GM12878 (cell line): ENCODE results near the gene SAMD4A. TPM values are rescaled to one million over a fixed set of nuclear protein-coding genes. Genes with fewer than 3 reads are reported as not detected.

Experiments used
- ATAC-seq: fragments of 200-7000 bp; cut with Tn5 transposase; 3 replicates; pipeline ENCODE4 v1.9.1; 2020; ENCODE audit warnings: mild to moderate bottlenecking, moderate library complexity
- BruUV-seq: library from RNA; stranded (reverse); fragments of 400-500 nt; replicated peaks from 2 replicates; lab custom pipeline; 2021; lab: Mats Ljungman, UMichigan
- CTCF ChIA-PET: fragments of 300-600 bp; sonication (Branson Sonifier 250); formaldehyde crosslinking; extraction: SDS; loops from one replicate; lab custom pipeline; 2021; ENCODE audit warnings: inconsistent platforms; lab: Yijun Ruan, JAX
- POLR2A ChIA-PET: fragments of 350-600 bp; formaldehyde crosslinking; extraction: SDS; loops from one replicate; lab custom pipeline; 2021; ENCODE audit warnings: inconsistent platforms; lab: Charles Lee
- RAD21 ChIA-PET: fragments of 300-600 bp; sonication (Branson Sonifier 250); formaldehyde crosslinking; loops from one replicate; lab custom pipeline; 2023; ENCODE audit warnings: antibody characterized with exemption; ENCODE audit not compliant: unreplicated experiment; lab: Charles Lee
- SMC1A ChIA-PET: fragments of 300-600 bp; sonication (Branson Sonifier 250); formaldehyde crosslinking; loops from one replicate; lab custom pipeline; 2023; ENCODE audit not compliant: unreplicated experiment, uncharacterized antibody; lab: Charles Lee
- DNase-seq: peaks from one replicate; pipeline ENCODE4 v3.0.0-alpha.2; 2011; ENCODE audit warnings: low read depth, low spot score
- FAIRE-seq: peaks from 3 replicates; lab custom pipeline; 2011; peaks lifted over from hg19 to GRCh38; lab: Jason Lieb, UNC
- H2AFZ ChIP-seq: 2 replicates; pipeline ENCODE4 v1.6.0; 2011; ENCODE audit warnings: low read depth, low read length, control low read depth; ENCODE audit not compliant: control insufficient read depth
- H3K27ac ChIP-seq: 2 replicates; pipeline ENCODE4 v1.5.1; 2011; ENCODE audit warnings: control low read depth; ENCODE audit not compliant: control insufficient read depth, insufficient read depth
- H3K27me3 ChIP-seq, 2 experiments: replicated peaks in 1 of 2; 2 replicates each; pipeline versions ENCODE4 v1.6.0 to v1.6.1; 2011; ENCODE audit warnings: low read length in 1 of 2; ENCODE audit not compliant: control insufficient read depth in 2 of 2, insufficient read depth in 2 of 2
- H3K36me3 ChIP-seq, 2 experiments: 2 replicates each; pipeline ENCODE4 v1.5.1; 2011; ENCODE audit warnings: low read length in 1 of 2; ENCODE audit not compliant: control insufficient read depth in 2 of 2, insufficient read depth in 2 of 2
- H3K4me1 ChIP-seq: 2 replicates; pipeline ENCODE4 v1.6.1; 2011; ENCODE audit warnings: mild to moderate bottlenecking, low read length, moderate library complexity, mixed read lengths; ENCODE audit not compliant: control insufficient read depth, insufficient read depth
- H3K4me2 ChIP-seq: 2 replicates; pipeline ENCODE4 v1.6.0; 2011; ENCODE audit warnings: control low read depth; ENCODE audit not compliant: control insufficient read depth, insufficient read depth
- H3K4me3 ChIP-seq: fragments of 200-600 bp; sonication (generic); 2 replicates; pipeline ENCODE4 v1.5.1; 2016
- H3K79me2 ChIP-seq: 2 replicates; pipeline ENCODE4 v1.6.0; 2011; ENCODE audit warnings: low read length; ENCODE audit not compliant: control insufficient read depth, insufficient read depth
- H3K9ac ChIP-seq: 2 replicates; pipeline ENCODE4 v1.8.0; 2011; ENCODE audit warnings: low read length, control low read depth, mixed read lengths; ENCODE audit not compliant: control insufficient read depth, insufficient read depth
- H3K9me3 ChIP-seq: replicated peaks from 3 replicates; pipeline ENCODE4 v1.5.1; 2011; ENCODE audit warnings: mild to moderate bottlenecking, low read length; ENCODE audit not compliant: control insufficient read depth, insufficient read depth
- H4K20me1 ChIP-seq: 2 replicates; pipeline ENCODE4 v1.6.0; 2011; ENCODE audit not compliant: control insufficient read depth, insufficient read depth
- CBFB ChIP-seq: IDR thresholded peaks from 2 replicates; pipeline ENCODE4 v1.6.1; 2016; ENCODE audit warnings: antibody characterized with exemption, low read depth
- FOS ChIP-seq: IDR thresholded peaks from 3 replicates; pipeline ENCODE4 v1.6.1; 2011; ENCODE audit warnings: borderline replicate concordance; ENCODE audit not compliant: insufficient read length; ENCODE audit errors: extremely low read depth
- LARP7 ChIP-seq: fragments of 450-650 bp; IDR thresholded peaks from 2 replicates; pipeline ENCODE4 v1.6.1; 2017; ENCODE audit warnings: mild to moderate bottlenecking
- NBN ChIP-seq: fragments of 450-650 bp; IDR thresholded peaks from 2 replicates; pipeline ENCODE4 v1.6.1; 2016
- NFYA ChIP-seq: IDR thresholded peaks from 2 replicates; pipeline ENCODE4 v1.6.1; 2011; ENCODE audit warnings: low read depth, mild to moderate bottlenecking, low read length, improper control_type of control experiment, borderline replicate concordance
- POLR2AphosphoS5 ChIP-seq: IDR thresholded peaks from 2 replicates; pipeline ENCODE4 v1.6.1; 2011; ENCODE audit warnings: mild to moderate bottlenecking, low read length, inconsistent platforms
- RBBP5 ChIP-seq: fragments of 200-600 bp; sonication (generic); conservative IDR thresholded peaks from 2 replicates; pipeline ENCODE4 v1.6.1; 2016
- TAF1 ChIP-seq: IDR thresholded peaks from 2 replicates; pipeline ENCODE4 v1.6.1; 2011; ENCODE audit warnings: mild to moderate bottlenecking, low read depth, low read length, borderline replicate concordance
- TBL1XR1 ChIP-seq: IDR thresholded peaks from 2 replicates; pipeline ENCODE4 v1.6.1; 2012; ENCODE audit warnings: low read depth, low read length, improper control_type of control experiment
- ZNF207 ChIP-seq: fragments of 450-650 bp; IDR thresholded peaks from 2 replicates; pipeline ENCODE4 v1.6.1; 2014; ENCODE audit warnings: antibody characterized with exemption, mild to moderate bottlenecking, borderline replicate concordance
- ZNF24 ChIP-seq: fragments of 450-650 bp; IDR thresholded peaks from 2 replicates; pipeline ENCODE4 v1.6.1; 2017; ENCODE audit warnings: antibody characterized with exemption, mild to moderate bottlenecking
- ZNF274 ChIP-seq: IDR thresholded peaks from one replicate; pipeline ENCODE4 v1.8.0; 2011; ENCODE audit not compliant: insufficient read length, insufficient read depth
- ZNF622 ChIP-seq: fragments of 450-650 bp; IDR thresholded peaks from 2 replicates; pipeline ENCODE4 v1.6.1; 2017; ENCODE audit warnings: mild to moderate bottlenecking, inconsistent platforms
- WGBS: methylation state at CpG from one replicate; pipeline ENCODE4 v1.1.6; 2016; ENCODE audit warnings: low lambda C conversion rate; ENCODE audit not compliant: insufficient replicate concordance, insufficient coverage; ENCODE audit errors: missing lambda C conversion rate; 5-methylcytosine and 5-hydroxymethylcytosine counted together
- in situ Hi-C: fragments of 300-500 bp; cut with MboI; formaldehyde crosslinking; loops from 9 replicates; pipeline ENCODE4 v1.14.3; 2018; ENCODE audit warnings: mixed read lengths
- intact Hi-C: fragments of 100-400 bp; cut with micrococcal nuclease; formaldehyde crosslinking; loops from one replicate; pipeline ENCODE4 v1.14.2; 2022; ENCODE audit not compliant: unreplicated experiment
- polyA plus RNA-seq, 11 experiments: library from polyadenylated mRNA; depleted of rRNA in 4 of 11; unstranded in 6 of 11; stranded (reverse) in 5 of 11; fragments of >200 nt; fragmentation: Nextera tagmentation in 4 of 11; fragmentation: Illumina TruSeq in 1 of 11; extraction: Ambion mirVana in 4 of 11; extraction: Trizol in 1 of 11; gene quantifications; 1 replicate in 1 of 11; 2 replicates in 10 of 11; pipeline versions ENCODE4 v1.2.1 to v1.2.3, GENCODE V29; 2011 to 2016; ENCODE audit warnings: inconsistent platforms in 2 of 11, missing spikeins in 2 of 11, low read depth in 1 of 11
- total RNA-seq, 4 experiments: library from RNA; depleted of rRNA in 3 of 4; stranded (reverse); fragments of >200 nt in 3 of 4; fragmentation: Illumina TruSeq in 1 of 4; extraction: Trizol in 1 of 4; gene quantifications; 2 replicates each; pipeline versions ENCODE4 v1.2.1 to v1.2.3, GENCODE V29; 2013 to 2021
- TF ChIP-seq, protein P1 (sequence below): fragments of 450-650 bp; formaldehyde crosslinking; IDR thresholded peaks from 2 replicates; pipeline ENCODE4 v1.5.0; 2022; ENCODE audit warnings: mild to moderate bottlenecking, missing genetic modification characterization
- TF ChIP-seq, protein P2 (sequence below): fragments of 450-650 bp; IDR thresholded peaks from 2 replicates; pipeline ENCODE4 v1.6.1; 2016; ENCODE audit warnings: mild to moderate bottlenecking

Gene SAMD4A
- total and polyA plus RNA-seq, 10 of the 15 experiments (the other 5 are each of a cell fraction or from before 2014, with no cell fraction given), result 0.05 to 0.56 (median 0.31) TPM

DNA sequence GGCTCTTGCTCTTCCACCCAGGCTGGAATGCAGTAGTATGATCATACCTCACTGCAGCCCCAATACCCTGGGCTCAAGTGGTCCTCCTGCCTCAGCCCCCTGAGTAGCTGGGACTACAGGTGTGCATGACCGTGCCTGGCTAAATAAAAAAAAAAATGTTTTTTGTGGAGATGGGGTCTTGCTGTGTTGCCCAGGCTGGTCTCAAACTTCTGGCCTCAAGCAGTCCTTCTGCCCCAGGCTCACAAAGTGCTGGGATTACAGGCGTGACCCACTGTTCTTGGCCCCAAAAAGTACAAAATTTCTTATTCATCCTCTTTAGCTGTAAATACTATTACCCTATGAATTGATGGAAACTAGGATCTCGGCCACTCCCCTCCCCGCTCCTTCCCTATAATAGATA is 42.5 kb upstream of the SAMD4A start:
- Histone ChIP-seq H3K4me2 (no peak overlapping the region), H3K4me1 (no peaks in the 10 kb centered on the region), H4K20me1 (no peaks in the 10 kb centered on the region), H3K27me3 (no peaks in the 10 kb centered on the region), H3K79me2 (no peaks in the 10 kb centered on the region), H2AFZ (no peak overlapping the region), H3K27ac (no peak overlapping the region), H3K9me3 (no peaks in the 10 kb centered on the region), H3K36me3 (peaks cover 0 to 3% of the 10 kb centered on the region in 2 experiments; a peak in 2 of 4 replicates), H3K9ac (no peak overlapping the region), H3K4me3 (no peak overlapping the region)
- FAIRE-seq, result no peak
- intact Hi-C loops, result no loop called here
- SMC1A ChIA-PET, result no interaction called here
- BruUV-seq, result no TSS peak
- no peak for DNase-seq
- ATAC-seq, result no peak
- RAD21 ChIA-PET, result no interaction called here
- POLR2A ChIA-PET, result interaction anchor here (0.6 kb wide), 1 partner anchor 8 kb away, joined by 3 read pairs; no protein-coding TSS in a partner anchor
- in situ Hi-C loops, result no loop called here
- CTCF ChIA-PET, result no interaction called here
- WGBS, result 90% methylated on average over 4 of the region's 4 CpGs
- TF ChIP-seq LARP7 (no peak), NFYA (no peak)

DNA sequence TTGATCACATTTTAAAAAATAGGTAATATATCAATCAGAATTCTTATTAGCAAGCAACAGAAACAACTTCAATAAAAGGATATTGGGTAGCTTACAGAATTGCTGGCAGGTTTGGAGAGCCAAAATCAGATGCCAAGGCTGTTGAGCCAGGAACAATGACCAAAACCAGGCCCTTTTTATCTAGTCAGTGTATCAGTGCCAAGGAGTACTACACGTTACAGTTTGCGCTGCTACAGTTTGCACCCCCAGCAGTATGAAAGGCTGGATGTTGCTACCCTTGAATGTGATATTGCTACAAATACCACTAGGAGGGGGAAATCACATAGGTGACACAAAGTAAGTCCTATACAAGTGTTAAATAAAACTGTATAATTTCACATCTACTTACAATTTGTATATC is 38.0 kb upstream of the SAMD4A start:
- Histone ChIP-seq H4K20me1 (no peaks in the 10 kb centered on the region), H3K27ac (no peak overlapping the region), H3K9me3 (no peaks in the 10 kb centered on the region), H3K4me2 (no peak overlapping the region), H3K79me2 (no peaks in the 10 kb centered on the region), H2AFZ (no peak overlapping the region), H3K9ac (no peak overlapping the region), H3K27me3 (no peaks in the 10 kb centered on the region), H3K36me3 (peaks cover 3 to 4% of the 10 kb centered on the region in 2 experiments; a peak in 3 of 4 replicates), H3K4me3 (no peak overlapping the region), H3K4me1 (peaks cover 7% of the 10 kb centered on the region; the same call in 1 of the 2 replicates)
- DNase-seq, result no peak
- ChIA-PET RAD21 (interaction anchor here (0.9 to 1.1 kb wide), 2 partner anchors 16 to 245 kb away, joined by 3 read pairs; no protein-coding TSS in a partner anchor), CTCF (no interaction called here), POLR2A (no interaction called here), SMC1A (interaction anchor here (1.0 to 1.4 kb wide), 3 partner anchors 10 to 18 kb away, joined by 3 to 4 read pairs (median 3); no protein-coding TSS in a partner anchor)
- no peak for FAIRE-seq
- no peak for ATAC-seq
- in situ Hi-C loops (no loop called here), intact Hi-C loops (no loop called here)
- 96% methylated on average over 2 of the region's 2 CpGs for WGBS
- BruUV-seq, result no TSS peak
- TF ChIP-seq, protein P1, sequence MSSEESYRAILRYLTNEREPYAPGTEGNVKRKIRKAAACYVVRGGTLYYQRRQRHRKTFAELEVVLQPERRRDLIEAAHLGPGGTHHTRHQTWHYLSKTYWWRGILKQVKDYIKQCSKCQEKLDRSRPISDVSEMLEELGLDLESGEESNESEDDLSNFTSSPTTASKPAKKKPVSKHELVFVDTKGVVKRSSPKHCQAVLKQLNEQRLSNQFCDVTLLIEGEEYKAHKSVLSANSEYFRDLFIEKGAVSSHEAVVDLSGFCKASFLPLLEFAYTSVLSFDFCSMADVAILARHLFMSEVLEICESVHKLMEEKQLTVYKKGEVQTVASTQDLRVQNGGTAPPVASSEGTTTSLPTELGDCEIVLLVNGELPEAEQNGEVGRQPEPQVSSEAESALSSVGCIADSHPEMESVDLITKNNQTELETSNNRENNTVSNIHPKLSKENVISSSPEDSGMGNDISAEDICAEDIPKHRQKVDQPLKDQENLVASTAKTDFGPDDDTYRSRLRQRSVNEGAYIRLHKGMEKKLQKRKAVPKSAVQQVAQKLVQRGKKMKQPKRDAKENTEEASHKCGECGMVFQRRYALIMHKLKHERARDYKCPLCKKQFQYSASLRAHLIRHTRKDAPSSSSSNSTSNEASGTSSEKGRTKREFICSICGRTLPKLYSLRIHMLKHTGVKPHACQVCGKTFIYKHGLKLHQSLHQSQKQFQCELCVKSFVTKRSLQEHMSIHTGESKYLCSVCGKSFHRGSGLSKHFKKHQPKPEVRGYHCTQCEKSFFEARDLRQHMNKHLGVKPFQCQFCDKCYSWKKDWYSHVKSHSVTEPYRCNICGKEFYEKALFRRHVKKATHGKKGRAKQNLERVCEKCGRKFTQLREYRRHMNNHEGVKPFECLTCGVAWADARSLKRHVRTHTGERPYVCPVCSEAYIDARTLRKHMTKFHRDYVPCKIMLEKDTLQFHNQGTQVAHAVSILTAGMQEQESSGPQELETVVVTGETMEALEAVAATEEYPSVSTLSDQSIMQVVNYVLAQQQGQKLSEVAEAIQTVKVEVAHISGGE (CRISPR knock-in tag), result no peak
- TF ChIP-seq ZNF207, result no peak
- no peak for TF ChIP-seq ZNF274
- no peak for TF ChIP-seq ZNF24
- no peak for TF ChIP-seq TBL1XR1
- TF ChIP-seq NFYA, result no peak
- no peak for TF ChIP-seq POLR2AphosphoS5
- TF ChIP-seq, protein P2, sequence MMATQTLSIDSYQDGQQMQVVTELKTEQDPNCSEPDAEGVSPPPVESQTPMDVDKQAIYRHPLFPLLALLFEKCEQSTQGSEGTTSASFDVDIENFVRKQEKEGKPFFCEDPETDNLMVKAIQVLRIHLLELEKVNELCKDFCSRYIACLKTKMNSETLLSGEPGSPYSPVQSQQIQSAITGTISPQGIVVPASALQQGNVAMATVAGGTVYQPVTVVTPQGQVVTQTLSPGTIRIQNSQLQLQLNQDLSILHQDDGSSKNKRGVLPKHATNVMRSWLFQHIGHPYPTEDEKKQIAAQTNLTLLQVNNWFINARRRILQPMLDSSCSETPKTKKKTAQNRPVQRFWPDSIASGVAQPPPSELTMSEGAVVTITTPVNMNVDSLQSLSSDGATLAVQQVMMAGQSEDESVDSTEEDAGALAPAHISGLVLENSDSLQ, result no peak
- TF ChIP-seq CBFB, result no peak
- TF ChIP-seq TAF1, result no peak
- TF ChIP-seq RBBP5, result no peak
- no peak for TF ChIP-seq ZNF622
- no peak for TF ChIP-seq NBN
- TF ChIP-seq FOS, result no peak
